ENCODE results near the gene SORCS1. TPM values are rescaled to one million over a fixed set of nuclear protein-coding genes. Genes with fewer than 3 reads are reported as not detected.
A peak's percentile ranks its signal among the peaks of the same experiment; 100 is the strongest.

The SORCS1 gene
- total and polyA plus RNA-seq, 2 of the 13 experiments (the other 11 are each of a cell fraction or from before 2014, with no cell fraction given): not detected

DNA sequence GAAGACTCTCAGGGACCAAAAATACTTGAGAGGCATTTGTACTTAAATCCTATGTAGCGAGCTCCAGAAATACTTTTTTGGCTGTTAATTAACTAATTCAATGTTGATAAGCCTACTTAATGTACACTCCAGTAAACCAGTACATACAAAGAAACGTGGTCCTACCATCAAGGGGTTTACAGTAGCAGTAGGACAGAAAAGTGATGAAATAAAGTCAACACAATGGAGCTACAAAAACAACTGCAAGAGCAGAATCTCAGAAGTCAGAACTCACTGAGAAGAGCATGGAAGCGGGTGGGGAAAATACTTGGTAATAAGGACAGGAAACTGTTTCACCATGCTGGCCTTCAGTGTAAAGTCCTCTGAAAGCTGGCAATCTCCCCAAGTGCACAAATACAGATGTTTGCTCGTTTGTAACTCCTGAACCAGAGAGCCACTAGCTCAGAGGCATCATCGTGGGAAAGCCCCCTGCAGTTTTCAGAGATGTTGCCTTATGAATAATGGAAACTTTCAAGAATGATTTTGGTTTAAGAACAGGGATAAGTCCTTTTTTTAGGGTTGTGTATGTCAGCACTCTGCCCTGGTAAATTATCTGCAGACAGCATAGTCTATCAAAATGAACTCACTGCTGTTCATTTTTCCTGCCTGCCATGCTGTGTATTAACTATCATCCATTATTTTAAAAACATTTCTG is 233.2 kb downstream of the SORCS1 start (continued):
- TF ChIP-seq, protein P1, sequence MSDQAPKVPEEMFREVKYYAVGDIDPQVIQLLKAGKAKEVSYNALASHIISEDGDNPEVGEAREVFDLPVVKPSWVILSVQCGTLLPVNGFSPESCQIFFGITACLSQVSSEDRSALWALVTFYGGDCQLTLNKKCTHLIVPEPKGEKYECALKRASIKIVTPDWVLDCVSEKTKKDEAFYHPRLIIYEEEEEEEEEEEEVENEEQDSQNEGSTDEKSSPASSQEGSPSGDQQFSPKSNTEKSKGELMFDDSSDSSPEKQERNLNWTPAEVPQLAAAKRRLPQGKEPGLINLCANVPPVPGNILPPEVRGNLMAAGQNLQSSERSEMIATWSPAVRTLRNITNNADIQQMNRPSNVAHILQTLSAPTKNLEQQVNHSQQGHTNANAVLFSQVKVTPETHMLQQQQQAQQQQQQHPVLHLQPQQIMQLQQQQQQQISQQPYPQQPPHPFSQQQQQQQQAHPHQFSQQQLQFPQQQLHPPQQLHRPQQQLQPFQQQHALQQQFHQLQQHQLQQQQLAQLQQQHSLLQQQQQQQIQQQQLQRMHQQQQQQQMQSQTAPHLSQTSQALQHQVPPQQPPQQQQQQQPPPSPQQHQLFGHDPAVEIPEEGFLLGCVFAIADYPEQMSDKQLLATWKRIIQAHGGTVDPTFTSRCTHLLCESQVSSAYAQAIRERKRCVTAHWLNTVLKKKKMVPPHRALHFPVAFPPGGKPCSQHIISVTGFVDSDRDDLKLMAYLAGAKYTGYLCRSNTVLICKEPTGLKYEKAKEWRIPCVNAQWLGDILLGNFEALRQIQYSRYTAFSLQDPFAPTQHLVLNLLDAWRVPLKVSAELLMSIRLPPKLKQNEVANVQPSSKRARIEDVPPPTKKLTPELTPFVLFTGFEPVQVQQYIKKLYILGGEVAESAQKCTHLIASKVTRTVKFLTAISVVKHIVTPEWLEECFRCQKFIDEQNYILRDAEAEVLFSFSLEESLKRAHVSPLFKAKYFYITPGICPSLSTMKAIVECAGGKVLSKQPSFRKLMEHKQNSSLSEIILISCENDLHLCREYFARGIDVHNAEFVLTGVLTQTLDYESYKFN (CRISPR knock-in tag; conservative IDR thresholded peaks at IDR 0.05): peak; percentile 28; the same call in 1 of the 2 replicates
- TF ChIP-seq HOXA5 (CRISPR knock-in tag; IDR thresholded peaks at IDR 0.05) (no peak), ZFP90 (CRISPR knock-in tag; IDR thresholded peaks at IDR 0.05; ENCODE audit: borderline replicate concordance) (no peak), KDM1A (CRISPR knock-in tag; IDR thresholded peaks at IDR 0.05) (no peak), RCOR2 (CRISPR knock-in tag; IDR thresholded peaks at IDR 0.05) (no peak), ZNF160 (CRISPR knock-in tag; IDR thresholded peaks at IDR 0.05) (no peak), NCOR1 (IDR thresholded peaks at IDR 0.05; ENCODE audit: borderline replicate concordance, low read length) (no peak), DR1 (CRISPR knock-in tag; IDR thresholded peaks at IDR 0.05) (no peak), RARG (CRISPR knock-in tag; IDR thresholded peaks at IDR 0.05; ENCODE audit: low read depth) (no peak), ZSCAN25 (CRISPR knock-in tag; IDR thresholded peaks at IDR 0.05) (no peak), CCDC6 (CRISPR knock-in tag; IDR thresholded peaks at IDR 0.05) (no peak), ZNF644 (CRISPR knock-in tag; IDR thresholded peaks at IDR 0.05; ENCODE audit: low read depth) (0 out of 2 replicates have a peak, but pooled peaks have one; percentile 30), NFE2L2 (IDR thresholded peaks at IDR 0.05; ENCODE audit: low read length) (no peak), IRF2 (CRISPR knock-in tag; IDR thresholded peaks at IDR 0.05) (no peak), ZNF235 (CRISPR knock-in tag; IDR thresholded peaks at IDR 0.05; ENCODE audit: borderline replicate concordance) (no peak), MXD4 (CRISPR knock-in tag; IDR thresholded peaks at IDR 0.05) (no peak), HNF4G (IDR thresholded peaks at IDR 0.05; ENCODE audit: borderline replicate concordance, low read depth, low read length) (peak; percentile 47), HNF4G (CRISPR knock-in tag; IDR thresholded peaks at IDR 0.05; ENCODE audit: borderline replicate concordance, low read depth) (no peak), ZNF260 (CRISPR knock-in tag; IDR thresholded peaks at IDR 0.05; ENCODE audit: borderline replicate concordance, low read depth) (no peak)
- TF ChIP-seq, protein P2, sequence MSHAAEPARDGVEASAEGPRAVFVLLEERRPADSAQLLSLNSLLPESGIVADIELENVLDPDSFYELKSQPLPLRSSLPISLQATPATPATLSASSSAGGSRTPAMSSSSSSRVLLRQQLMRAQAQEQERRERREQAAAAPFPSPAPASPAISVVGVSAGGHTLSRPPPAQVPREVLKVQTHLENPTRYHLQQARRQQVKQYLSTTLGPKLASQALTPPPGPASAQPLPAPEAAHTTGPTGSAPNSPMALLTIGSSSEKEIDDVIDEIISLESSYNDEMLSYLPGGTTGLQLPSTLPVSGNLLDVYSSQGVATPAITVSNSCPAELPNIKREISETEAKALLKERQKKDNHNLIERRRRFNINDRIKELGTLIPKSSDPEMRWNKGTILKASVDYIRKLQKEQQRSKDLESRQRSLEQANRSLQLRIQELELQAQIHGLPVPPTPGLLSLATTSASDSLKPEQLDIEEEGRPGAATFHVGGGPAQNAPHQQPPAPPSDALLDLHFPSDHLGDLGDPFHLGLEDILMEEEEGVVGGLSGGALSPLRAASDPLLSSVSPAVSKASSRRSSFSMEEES (CRISPR knock-in tag; IDR thresholded peaks at IDR 0.05): no peak
- TF ChIP-seq, protein P3, sequence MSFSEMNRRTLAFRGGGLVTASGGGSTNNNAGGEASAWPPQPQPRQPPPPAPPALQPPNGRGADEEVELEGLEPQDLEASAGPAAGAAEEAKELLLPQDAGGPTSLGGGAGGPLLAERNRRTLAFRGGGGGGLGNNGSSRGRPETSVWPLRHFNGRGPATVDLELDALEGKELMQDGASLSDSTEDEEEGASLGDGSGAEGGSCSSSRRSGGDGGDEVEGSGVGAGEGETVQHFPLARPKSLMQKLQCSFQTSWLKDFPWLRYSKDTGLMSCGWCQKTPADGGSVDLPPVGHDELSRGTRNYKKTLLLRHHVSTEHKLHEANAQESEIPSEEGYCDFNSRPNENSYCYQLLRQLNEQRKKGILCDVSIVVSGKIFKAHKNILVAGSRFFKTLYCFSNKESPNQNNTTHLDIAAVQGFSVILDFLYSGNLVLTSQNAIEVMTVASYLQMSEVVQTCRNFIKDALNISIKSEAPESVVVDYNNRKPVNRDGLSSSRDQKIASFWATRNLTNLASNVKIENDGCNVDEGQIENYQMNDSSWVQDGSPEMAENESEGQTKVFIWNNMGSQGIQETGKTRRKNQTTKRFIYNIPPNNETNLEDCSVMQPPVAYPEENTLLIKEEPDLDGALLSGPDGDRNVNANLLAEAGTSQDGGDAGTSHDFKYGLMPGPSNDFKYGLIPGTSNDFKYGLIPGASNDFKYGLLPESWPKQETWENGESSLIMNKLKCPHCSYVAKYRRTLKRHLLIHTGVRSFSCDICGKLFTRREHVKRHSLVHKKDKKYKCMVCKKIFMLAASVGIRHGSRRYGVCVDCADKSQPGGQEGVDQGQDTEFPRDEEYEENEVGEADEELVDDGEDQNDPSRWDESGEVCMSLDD (CRISPR knock-in tag; IDR thresholded peaks at IDR 0.05; ENCODE audit: borderline replicate concordance): no peak
- TF ChIP-seq, protein P4, sequence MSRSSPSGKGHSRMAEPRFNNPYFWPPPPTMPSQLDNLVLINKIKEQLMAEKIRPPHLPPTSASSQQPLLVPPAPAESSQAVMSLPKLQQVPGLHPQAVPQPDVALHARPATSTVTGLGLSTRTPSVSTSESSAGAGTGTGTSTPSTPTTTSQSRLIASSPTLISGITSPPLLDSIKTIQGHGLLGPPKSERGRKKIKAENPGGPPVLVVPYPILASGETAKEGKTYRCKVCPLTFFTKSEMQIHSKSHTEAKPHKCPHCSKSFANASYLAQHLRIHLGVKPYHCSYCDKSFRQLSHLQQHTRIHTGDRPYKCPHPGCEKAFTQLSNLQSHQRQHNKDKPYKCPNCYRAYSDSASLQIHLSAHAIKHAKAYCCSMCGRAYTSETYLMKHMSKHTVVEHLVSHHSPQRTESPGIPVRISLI (CRISPR knock-in tag; IDR thresholded peaks at IDR 0.05; ENCODE audit: borderline replicate concordance): no peak

Measured in HepG2 (cell line).